ENCODE measurements around the gene ARHGAP21.

The ARHGAP21 gene

DNA sequence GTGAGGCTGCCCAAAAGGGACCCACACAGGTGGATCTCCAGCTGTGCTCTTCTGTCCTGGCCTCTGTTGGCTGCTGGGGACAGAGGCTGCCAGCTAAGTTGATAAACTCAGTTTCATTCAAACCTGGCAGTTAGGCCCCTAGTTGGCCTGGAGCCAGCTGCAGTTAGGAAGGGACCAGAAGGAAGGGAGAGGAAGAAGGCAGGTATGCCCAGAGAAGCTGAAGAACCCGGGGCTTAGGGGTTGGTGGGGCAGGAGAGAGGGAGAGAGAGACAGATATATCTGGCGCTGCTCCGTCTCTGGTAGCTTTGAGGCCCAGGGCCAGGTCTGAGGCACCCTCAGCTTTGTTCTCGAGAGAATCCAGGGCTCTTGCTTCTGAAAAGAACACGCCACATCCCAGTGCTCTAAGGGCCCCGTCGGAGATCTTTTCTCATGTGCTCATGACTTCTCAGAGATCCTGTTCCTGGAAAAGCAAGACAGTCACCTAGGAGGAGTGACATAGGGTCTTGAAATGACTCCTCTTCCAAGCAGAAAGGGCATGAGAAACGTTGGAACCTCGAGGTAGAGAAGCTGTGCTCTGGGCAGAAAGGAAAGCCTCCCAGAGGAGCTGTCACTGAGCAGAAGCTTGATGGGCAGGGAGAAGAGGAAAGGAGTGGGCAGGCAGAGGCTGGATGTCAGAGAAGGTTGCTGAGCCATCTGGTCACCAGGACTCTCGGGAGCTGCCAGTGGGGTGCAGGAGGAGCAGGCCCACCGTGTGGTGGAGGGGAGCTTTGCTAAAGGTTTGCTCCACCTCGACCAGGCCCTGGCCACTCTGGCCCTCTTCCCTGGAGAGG lies 153.6 kb downstream of the ARHGAP21 start:
- Histone ChIP-seq H4K8ac (ENCODE audit: low read depth, low read length) (no peak overlapping the region), H3K4me1 (ENCODE audit: control insufficient read depth, low read depth, low read length) (no peaks in the 10 kb centered on the region), H3K56ac (ENCODE audit: low read length) (no peak overlapping the region), H3K23ac (ENCODE audit: low read length) (no peak overlapping the region), H3K4me3 (ENCODE audit: low read length) (no peak overlapping the region), H3K36me3 (ENCODE audit: control insufficient read depth, insufficient read depth, low read length) (no peaks in the 10 kb centered on the region), H3K4me2 (ENCODE audit: low read length) (no peak overlapping the region), H4K5ac (ENCODE audit: low read length) (no peak overlapping the region), H2BK5ac (ENCODE audit: low read length) (no peak overlapping the region), H3K9ac (ENCODE audit: low read length) (no peak overlapping the region), H2AK5ac (ENCODE audit: low read length) (no peak overlapping the region), H3K4ac (ENCODE audit: low read depth, low read length) (no peak overlapping the region), H3K18ac (ENCODE audit: low read length) (no peak overlapping the region), H2BK15ac (replicated peaks; ENCODE audit: low read depth) (no peak overlapping the region), H3K79me1 (ENCODE audit: low read length) (no peaks in the 10 kb centered on the region), H3K27me3 (ENCODE audit: insufficient read depth, low read length, poor library complexity) (no peaks in the 10 kb centered on the region), H3K27ac (ENCODE audit: low read depth, low read length) (no peak overlapping the region), H2BK120ac (ENCODE audit: low read depth, low read length) (no peak overlapping the region), H3K79me2 (ENCODE audit: control insufficient read depth, insufficient read depth, low read length) (no peaks in the 10 kb centered on the region)
- DNase-seq = no peak
- WGBS (ENCODE audit: extremely low coverage, insufficient coverage, low lambda C conversion rate) = no CpG with 5 or more reads among the region's 12 CpGs

DNA sequence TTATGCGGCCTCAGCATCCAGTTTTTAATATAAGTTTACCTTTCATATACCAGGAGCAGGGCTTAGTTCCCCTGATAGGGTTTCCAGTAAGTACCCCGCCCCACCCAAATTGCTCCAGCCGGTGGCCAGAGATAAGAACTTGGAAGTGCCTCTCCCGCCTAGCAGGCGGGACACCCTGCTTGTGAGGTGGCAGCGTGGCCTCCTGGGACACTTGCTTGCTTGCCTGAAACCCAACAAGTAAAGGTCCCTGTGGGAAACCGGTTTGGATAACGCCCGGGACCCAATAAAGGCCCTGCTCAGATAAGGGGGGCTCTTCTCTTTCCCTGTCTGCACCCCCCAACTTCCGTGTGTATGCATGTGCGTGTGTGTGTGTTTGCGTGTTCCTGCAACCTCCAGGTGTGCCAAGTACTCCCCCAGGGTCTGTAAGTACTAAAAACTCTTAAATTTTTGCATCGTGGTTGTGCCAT lies 154.3 kb downstream of the ARHGAP21 start:
- Histone ChIP-seq H3K36me3 (ENCODE audit: control insufficient read depth, insufficient read depth, low read length) (no peaks in the 10 kb centered on the region), H3K4me1 (ENCODE audit: control insufficient read depth, low read depth, low read length) (no peaks in the 10 kb centered on the region), H2BK120ac (ENCODE audit: low read depth, low read length) (no peak overlapping the region), H4K8ac (ENCODE audit: low read depth, low read length) (no peak overlapping the region), H2BK15ac (replicated peaks; ENCODE audit: low read depth) (no peak overlapping the region), H3K18ac (ENCODE audit: low read length) (no peak overlapping the region), H3K56ac (ENCODE audit: low read length) (no peak overlapping the region), H3K27ac (ENCODE audit: low read depth, low read length) (no peak overlapping the region), H3K79me2 (ENCODE audit: control insufficient read depth, insufficient read depth, low read length) (no peaks in the 10 kb centered on the region), H3K9ac (ENCODE audit: low read length) (no peak overlapping the region), H2BK5ac (ENCODE audit: low read length) (no peak overlapping the region), H3K4me2 (ENCODE audit: low read length) (no peak overlapping the region), H3K4ac (ENCODE audit: low read depth, low read length) (no peak overlapping the region), H3K4me3 (ENCODE audit: low read length) (no peak overlapping the region), H4K5ac (ENCODE audit: low read length) (no peak overlapping the region), H2AK5ac (ENCODE audit: low read length) (no peak overlapping the region), H3K79me1 (ENCODE audit: low read length) (no peaks in the 10 kb centered on the region), H3K27me3 (ENCODE audit: insufficient read depth, low read length, poor library complexity) (no peaks in the 10 kb centered on the region), H3K23ac (ENCODE audit: low read length) (no peak overlapping the region)
- no peak for DNase-seq
- WGBS (ENCODE audit: extremely low coverage, insufficient coverage, low lambda C conversion rate) = no CpG with 5 or more reads among the region's 13 CpGs

DNA sequence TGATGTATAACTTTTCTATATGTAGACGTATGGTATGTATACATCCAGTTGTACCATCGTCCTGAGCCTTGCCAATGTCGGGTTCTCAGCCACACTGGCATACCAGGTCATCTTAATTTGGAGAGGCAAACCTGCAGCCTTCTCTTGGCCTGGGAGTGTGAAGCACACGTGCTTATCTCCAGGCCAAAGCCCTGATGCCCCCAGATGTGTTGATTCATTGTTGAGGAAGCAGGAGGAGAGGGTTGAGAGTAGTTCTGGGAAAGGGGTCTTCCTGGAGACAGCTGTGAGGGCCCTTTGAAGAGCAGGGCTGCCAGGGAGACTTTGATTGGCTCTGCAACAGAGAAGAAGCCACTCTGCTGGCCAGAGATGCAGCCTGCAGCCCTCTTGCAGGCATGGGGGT lies 155.6 kb downstream of the ARHGAP21 start:
- Histone ChIP-seq H2BK15ac (replicated peaks; ENCODE audit: low read depth) (no peak overlapping the region), H2AK5ac (ENCODE audit: low read length) (no peak overlapping the region), H3K27me3 (ENCODE audit: insufficient read depth, low read length, poor library complexity) (no peaks in the 10 kb centered on the region), H4K5ac (ENCODE audit: low read length) (no peak overlapping the region), H3K4me3 (ENCODE audit: low read length) (no peak overlapping the region), H4K8ac (ENCODE audit: low read depth, low read length) (no peak overlapping the region), H3K4ac (ENCODE audit: low read depth, low read length) (no peak overlapping the region), H3K23ac (ENCODE audit: low read length) (no peak overlapping the region), H3K9ac (ENCODE audit: low read length) (no peak overlapping the region), H3K27ac (ENCODE audit: low read depth, low read length) (no peak overlapping the region), H2BK120ac (ENCODE audit: low read depth, low read length) (no peak overlapping the region), H3K4me2 (ENCODE audit: low read length) (no peak overlapping the region), H3K36me3 (ENCODE audit: control insufficient read depth, insufficient read depth, low read length) (no peaks in the 10 kb centered on the region), H3K18ac (ENCODE audit: low read length) (no peak overlapping the region), H3K4me1 (ENCODE audit: control insufficient read depth, low read depth, low read length) (no peaks in the 10 kb centered on the region), H3K79me1 (ENCODE audit: low read length) (no peaks in the 10 kb centered on the region), H3K79me2 (ENCODE audit: control insufficient read depth, insufficient read depth, low read length) (no peaks in the 10 kb centered on the region), H3K56ac (ENCODE audit: low read length) (no peak overlapping the region), H2BK5ac (ENCODE audit: low read length) (no peak overlapping the region)
- DNase-seq = no peak
- no CpG with 5 or more reads among the region's 4 CpGs for WGBS (ENCODE audit: extremely low coverage, insufficient coverage, low lambda C conversion rate)

DNA sequence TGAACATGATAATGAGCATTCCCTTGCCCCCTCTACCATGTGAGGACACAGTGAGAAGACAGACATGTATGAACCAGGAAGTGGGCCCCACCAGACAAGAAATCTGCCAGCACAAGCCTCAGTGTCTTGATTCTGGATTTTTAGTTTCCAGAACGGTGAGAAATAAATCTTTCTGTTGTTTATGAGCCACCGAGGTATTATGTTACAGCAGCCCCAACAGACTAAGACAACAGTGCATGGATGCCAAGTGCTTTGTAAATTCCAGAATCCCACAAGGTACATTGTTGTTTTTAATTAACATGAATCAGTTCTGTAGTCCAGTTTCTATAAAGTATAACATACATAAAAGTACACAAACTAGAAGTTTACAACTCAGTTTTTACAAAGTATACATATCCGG lies 162.2 kb downstream of the ARHGAP21 start:
- no CpG with 5 or more reads among the region's 3 CpGs for WGBS (ENCODE audit: extremely low coverage, insufficient coverage, low lambda C conversion rate)
- Histone ChIP-seq H3K36me3 (ENCODE audit: control insufficient read depth, insufficient read depth, low read length) (no peaks in the 10 kb centered on the region), H4K8ac (ENCODE audit: low read depth, low read length) (no peak overlapping the region), H3K27ac (ENCODE audit: low read depth, low read length) (no peak overlapping the region), H3K23ac (ENCODE audit: low read length) (no peak overlapping the region), H3K79me2 (ENCODE audit: control insufficient read depth, insufficient read depth, low read length) (no peaks in the 10 kb centered on the region), H3K18ac (ENCODE audit: low read length) (no peak overlapping the region), H3K56ac (ENCODE audit: low read length) (no peak overlapping the region), H2BK15ac (replicated peaks; ENCODE audit: low read depth) (no peak overlapping the region), H3K4me2 (ENCODE audit: low read length) (no peak overlapping the region), H3K4me3 (ENCODE audit: low read length) (no peak overlapping the region), H3K4me1 (ENCODE audit: control insufficient read depth, low read depth, low read length) (no peaks in the 10 kb centered on the region), H3K79me1 (ENCODE audit: low read length) (no peaks in the 10 kb centered on the region), H4K5ac (ENCODE audit: low read length) (no peak overlapping the region), H2BK120ac (ENCODE audit: low read depth, low read length) (no peak overlapping the region), H3K27me3 (ENCODE audit: insufficient read depth, low read length, poor library complexity) (no peaks in the 10 kb centered on the region), H3K4ac (ENCODE audit: low read depth, low read length) (no peak overlapping the region), H2BK5ac (ENCODE audit: low read length) (no peak overlapping the region), H3K9ac (ENCODE audit: low read length) (no peak overlapping the region), H2AK5ac (ENCODE audit: low read length) (no peak overlapping the region)
- no peak for DNase-seq

DNA sequence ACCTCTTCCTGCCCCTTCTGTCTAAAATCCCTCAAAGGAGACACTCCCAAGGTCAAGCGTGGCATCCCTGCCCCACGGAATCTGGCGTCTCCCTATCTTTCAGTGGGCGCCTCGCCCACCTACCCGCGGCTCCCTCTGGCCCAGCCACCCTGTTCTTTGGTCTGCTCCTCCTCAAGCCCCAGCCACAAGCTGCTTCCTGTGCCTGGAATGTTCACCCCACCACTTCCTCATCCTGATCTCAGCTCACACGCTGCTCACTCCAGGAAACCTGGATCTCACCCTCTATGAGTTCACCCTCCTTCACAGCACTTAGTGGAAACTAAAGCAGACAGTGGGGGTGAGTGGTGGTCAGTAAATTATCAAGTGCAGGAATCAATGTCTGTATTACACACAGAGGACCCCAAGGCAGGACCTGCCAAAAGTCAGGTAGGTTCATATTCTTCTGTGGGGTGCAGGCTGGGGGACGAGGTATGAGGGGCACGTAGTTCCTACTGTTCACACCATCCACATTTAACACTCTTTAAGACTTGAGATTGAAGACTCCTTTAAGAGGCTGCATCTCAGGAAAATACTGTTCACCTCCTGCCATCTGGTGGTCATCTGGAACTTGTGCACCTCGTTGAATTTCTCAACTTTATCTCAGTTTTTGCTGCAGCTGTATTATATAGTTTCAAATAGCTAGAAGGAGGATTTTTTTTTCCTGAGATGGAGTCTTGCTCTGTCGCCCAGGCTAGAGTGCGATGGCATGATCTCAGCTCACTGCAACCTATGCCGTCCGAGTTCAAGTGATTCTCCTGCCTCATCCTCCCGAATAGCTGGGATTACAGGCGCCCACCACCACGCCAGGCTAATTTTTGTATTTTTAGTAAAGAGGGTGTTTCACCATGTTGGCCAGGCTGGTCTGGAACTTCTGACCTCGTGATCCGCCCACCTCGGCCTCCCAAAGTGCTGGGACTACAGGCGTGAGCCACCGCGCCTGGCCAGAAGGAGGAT lies 166.6 kb downstream of the ARHGAP21 start:
- no CpG with 5 or more reads among the region's 24 CpGs for whole genome bisulfite sequencing (ENCODE audit: extremely low coverage, insufficient coverage, low lambda C conversion rate)
- H3K36me3 ChIP-seq (ENCODE audit: control insufficient read depth, insufficient read depth, low read length) = no peaks in the 10 kb centered on the region
- no peak overlapping the region for H4K8ac ChIP-seq (ENCODE audit: low read depth, low read length)
- no peak overlapping the region for H3K4ac ChIP-seq (ENCODE audit: low read depth, low read length)
- no peak overlapping the region for H3K23ac ChIP-seq (ENCODE audit: low read length)
- H3K27ac ChIP-seq (ENCODE audit: low read depth, low read length) = no peak overlapping the region
- peak; percentile 74 for DNase-seq
- no peak overlapping the region for H2BK5ac ChIP-seq (ENCODE audit: low read length)
- H2AK5ac ChIP-seq (ENCODE audit: low read length) = no peak overlapping the region
- no peak overlapping the region for H4K5ac ChIP-seq (ENCODE audit: low read length)
- no peak overlapping the region for H3K4me2 ChIP-seq (ENCODE audit: low read length)
- H3K79me2 ChIP-seq (ENCODE audit: control insufficient read depth, insufficient read depth, low read length) = no peaks in the 10 kb centered on the region
- H3K27me3 ChIP-seq (ENCODE audit: insufficient read depth, low read length, poor library complexity) = no peaks in the 10 kb centered on the region
- no peak overlapping the region for H3K56ac ChIP-seq (ENCODE audit: low read length)
- H3K18ac ChIP-seq (ENCODE audit: low read length) = no peak overlapping the region
- no peaks in the 10 kb centered on the region for H3K4me1 ChIP-seq (ENCODE audit: control insufficient read depth, low read depth, low read length)
- H3K79me1 ChIP-seq (ENCODE audit: low read length) = no peaks in the 10 kb centered on the region
- no peak overlapping the region for H3K9ac ChIP-seq (ENCODE audit: low read length)
- no peak overlapping the region for H3K4me3 ChIP-seq (ENCODE audit: low read length)
- H2BK15ac ChIP-seq (replicated peaks; ENCODE audit: low read depth) = no peak overlapping the region
- H2BK120ac ChIP-seq (ENCODE audit: low read depth, low read length) = no peak overlapping the region

Data from mesendoderm (in vitro differentiated cells).